GM18505 (cell line): ENCODE data around the gene CNKSR3.

ENCODE experiments used
- ATAC-seq: cut with Tn5 transposase; IDR thresholded peaks from one replicate; pipeline ENCODE4 v1.9.1; 2021; ENCODE audit not compliant: unreplicated experiment
- POLR2A ChIP-seq: IDR thresholded peaks from 4 replicates; pipeline ENCODE4 v1.6.1; 2011; ENCODE audit warnings: borderline replicate concordance; ENCODE audit not compliant: insufficient read depth, insufficient read length; ENCODE audit errors: extremely low read depth

The CNKSR3 gene

GRCh38 chr6:154537511-154538325, 27.2 kb upstream of the CNKSR3 start:
- no peak for ATAC-seq
- TF ChIP-seq POLR2A, result no peak

- no peak for TF ChIP-seq POLR2A
- no peak for ATAC-seq
Observed at GRCh38 chr6:154536999-154537398, 26.5 kb upstream of the CNKSR3 start.

DNA sequence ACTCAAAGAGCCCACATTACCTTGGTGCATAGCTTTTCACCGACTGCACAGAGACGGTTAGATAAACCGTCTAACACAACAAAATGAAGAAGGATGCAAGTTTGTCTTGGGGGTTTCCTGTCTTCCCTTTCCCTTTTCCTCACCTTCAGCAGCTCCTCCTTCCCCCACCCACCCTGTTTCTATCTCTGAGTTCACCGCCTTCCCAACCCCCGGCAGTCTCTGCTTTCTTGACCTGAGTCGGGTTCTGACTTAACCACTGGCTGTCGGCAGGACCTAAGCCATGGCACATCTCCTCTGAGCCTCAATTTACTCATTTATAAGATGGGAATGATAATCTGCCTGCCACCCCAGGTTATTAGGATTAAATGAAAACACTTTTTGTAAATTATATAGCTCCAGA, 25.8 kb upstream of the CNKSR3 start:
- no peak for TF ChIP-seq POLR2A
- ATAC-seq, result no peak

DNA sequence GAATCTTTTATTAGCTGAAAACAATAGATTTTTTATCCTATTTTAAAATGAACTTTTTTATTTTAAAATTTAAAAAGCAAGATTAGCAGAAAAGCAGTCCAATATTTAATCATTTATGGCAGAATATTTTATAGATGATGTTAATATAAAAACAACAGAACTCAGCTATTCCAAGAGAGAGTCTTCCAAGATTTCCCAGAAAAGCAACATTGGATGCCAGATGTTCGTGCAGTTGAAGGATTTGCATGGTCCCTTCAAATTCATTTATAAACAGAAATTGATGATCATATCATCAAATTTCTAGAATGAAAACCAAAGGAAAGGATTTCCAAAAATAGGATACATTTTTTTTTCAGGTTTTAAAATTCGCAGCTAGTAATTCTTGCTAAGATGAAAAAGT, 25.4 kb upstream of the CNKSR3 start:
- TF ChIP-seq POLR2A, result no peak

GRCh38 chr6:154535147-154535546, 24.7 kb upstream of the CNKSR3 start:
- no peak for TF ChIP-seq POLR2A
- ATAC-seq, result no peak

More for the DNA sequence above, 25.4 kb upstream of the CNKSR3 start:
- ATAC-seq, result no peak

- no peak for ATAC-seq
- TF ChIP-seq POLR2A, result no peak
Observed at GRCh38 chr6:154534531-154534930, 24.0 kb upstream of the CNKSR3 start.

- TF ChIP-seq POLR2A, result no peak
- ATAC-seq, result no peak
Observed at GRCh38 chr6:154532426-154532825, 21.9 kb upstream of the CNKSR3 start.

GRCh38 chr6:154529957-154530356, 19.5 kb upstream of the CNKSR3 start:
- TF ChIP-seq POLR2A, result no peak

GRCh38 chr6:154528310-154528915, 17.9 kb upstream of the CNKSR3 start:
- TF ChIP-seq POLR2A, result no peak
- no peak for ATAC-seq

More at GRCh38 chr6:154529957-154530356, 19.5 kb upstream of the CNKSR3 start:
- no peak for ATAC-seq

GRCh38 chr6:154526996-154527395, 16.5 kb upstream of the CNKSR3 start:
- TF ChIP-seq POLR2A, result no peak
- ATAC-seq, result no peak

- TF ChIP-seq POLR2A, result no peak
- ATAC-seq, result no peak
Observed at GRCh38 chr6:154522576-154522975, 12.1 kb upstream of the CNKSR3 start.

- no peak for ATAC-seq
- TF ChIP-seq POLR2A, result no peak
Observed at GRCh38 chr6:154521412-154521811, 10.9 kb upstream of the CNKSR3 start.

GRCh38 chr6:154520280-154520679, 9.8 kb upstream of the CNKSR3 start:
- ATAC-seq, result no peak
- TF ChIP-seq POLR2A, result no peak

GRCh38 chr6:154518396-154518795, 7.9 kb upstream of the CNKSR3 start:
- TF ChIP-seq POLR2A, result no peak

More at GRCh38 chr6:154518396-154518795, 7.9 kb upstream of the CNKSR3 start:
- no peak for ATAC-seq
